HG03045 (cell line): ENCODE results near the gene TRIL.

Experiments used
- ATAC-seq: cut with Tn5 transposase; IDR thresholded peaks from one replicate; pipeline ENCODE4 v1.9.1; 2021; ENCODE audit warnings: mild to moderate bottlenecking, moderate library complexity; ENCODE audit not compliant: unreplicated experiment

The TRIL gene

GRCh38 chr7:28958235-28958979 lies at the start of gene TRIL:
Gene TRIL (minus strand): TSS chr7:28958330. CDS start chr7:28958046, 284 bp downstream.
- ATAC-seq = no peak

GRCh38 chr7:29007127-29007526 lies 49.0 kb upstream of the TRIL start:
- ATAC-seq = no peak

GRCh38 chr7:29005829-29006228 lies 47.7 kb upstream of the TRIL start:
- ATAC-seq = no peak

GRCh38 chr7:29005406-29005805 lies 47.3 kb upstream of the TRIL start:
- no peak for ATAC-seq

- no peak for ATAC-seq
Measured at GRCh38 chr7:29003703-29004102, 45.6 kb upstream of the TRIL start.

GRCh38 chr7:29000717-29001076 lies 42.6 kb upstream of the TRIL start:
- no peak for ATAC-seq

GRCh38 chr7:28999895-29000716 lies 42.0 kb upstream of the TRIL start:
- ATAC-seq = no peak

GRCh38 chr7:28999427-28999826 lies 41.3 kb upstream of the TRIL start:
- ATAC-seq = no peak

GRCh38 chr7:28998105-28998504 lies 40.0 kb upstream of the TRIL start:
- ATAC-seq = no peak

- no peak for ATAC-seq
Measured at GRCh38 chr7:28996836-28997235, 38.7 kb upstream of the TRIL start.

GRCh38 chr7:28993371-28993770 lies 35.2 kb upstream of the TRIL start:
- ATAC-seq = no peak

- ATAC-seq = no peak
Measured at GRCh38 chr7:28992798-28993197, 34.7 kb upstream of the TRIL start.

- no peak for ATAC-seq
Measured at GRCh38 chr7:28990200-28990960, 32.2 kb upstream of the TRIL start.

GRCh38 chr7:28989211-28989980 lies 31.3 kb upstream of the TRIL start:
- ATAC-seq = no peak

GRCh38 chr7:28988810-28989209 lies 30.7 kb upstream of the TRIL start:
- no peak for ATAC-seq

- ATAC-seq = no peak
Measured at GRCh38 chr7:28988091-28988490, 30.0 kb upstream of the TRIL start.

GRCh38 chr7:28986765-28987110 lies 28.6 kb upstream of the TRIL start:
- no peak for ATAC-seq

GRCh38 chr7:28986028-28986764 lies 28.1 kb upstream of the TRIL start:
- no peak for ATAC-seq

GRCh38 chr7:28984631-28985030 lies 26.5 kb upstream of the TRIL start:
- no peak for ATAC-seq

GRCh38 chr7:28984217-28984616 lies 26.1 kb upstream of the TRIL start:
- no peak for ATAC-seq
